Measurements from ENCODE around the gene MORN5.

MORN5 gene

DNA sequence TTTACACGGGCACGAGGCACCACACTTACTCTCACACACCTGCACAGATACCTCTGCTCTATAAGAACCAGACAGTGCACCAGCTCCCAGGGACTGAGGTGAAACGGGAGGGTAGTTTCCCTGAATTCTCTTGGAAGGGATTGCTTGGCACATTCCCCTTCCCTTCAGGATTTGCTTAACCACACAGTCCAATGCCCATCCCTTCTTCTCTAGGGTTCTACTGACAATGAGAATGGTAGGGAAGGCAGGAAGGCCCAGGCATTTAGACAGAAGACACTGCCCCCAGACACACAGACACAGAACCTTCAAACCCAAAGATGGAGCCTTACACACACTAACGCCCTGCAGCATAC lies 69.8 kb downstream of the MORN5 start:
- TF ChIP-seq CTCF (IDR thresholded peaks at IDR 0.05; ENCODE audit: borderline replicate concordance, insufficient read depth, low read depth, low read length) = no peak
- no peak overlapping the region for H3K4me3 ChIP-seq (ENCODE audit: low read depth, low read length)

- no peak for TF ChIP-seq CTCF (IDR thresholded peaks at IDR 0.05; ENCODE audit: borderline replicate concordance, insufficient read depth, low read depth, low read length)
- no peak overlapping the region for H3K4me3 ChIP-seq (ENCODE audit: low read depth, low read length)
Measured at GRCh38 chr9:122232796-122233306, 73.1 kb downstream of the MORN5 start.

DNA sequence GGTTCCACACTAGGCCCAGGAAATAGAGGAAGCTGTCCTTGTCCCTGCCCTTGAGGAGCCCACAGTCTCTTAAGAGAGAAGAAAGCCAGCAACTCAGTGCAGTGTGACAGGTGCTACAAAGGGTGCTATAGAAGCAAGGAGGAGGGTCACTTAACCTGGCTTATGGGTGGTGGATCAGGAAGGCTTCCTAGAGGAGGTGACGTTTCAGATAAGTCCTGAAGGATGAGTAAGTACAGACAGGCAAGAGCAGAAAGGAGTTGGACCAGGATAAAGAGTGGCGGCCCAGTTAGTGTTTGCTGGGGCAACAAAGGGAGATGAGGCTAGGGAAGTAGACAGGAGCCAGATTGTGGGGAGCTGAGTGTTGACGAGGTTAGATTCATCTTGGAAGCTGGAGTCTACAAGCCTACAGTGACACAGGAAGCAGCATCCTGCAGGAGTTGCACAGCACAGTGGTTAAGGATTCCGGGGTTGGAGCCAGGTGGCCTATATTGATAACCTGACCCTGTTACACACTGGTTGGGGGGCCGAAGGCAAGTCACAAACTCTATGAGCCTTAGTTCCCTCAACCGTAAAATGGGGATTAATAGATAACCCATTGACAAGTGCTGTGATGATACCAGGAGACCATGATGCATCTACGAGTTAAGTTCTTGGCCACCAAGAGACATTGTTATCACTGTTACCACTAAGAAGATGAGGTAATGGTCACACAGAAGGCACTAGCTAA lies 74.5 kb downstream of the MORN5 start:
- H3K4me3 ChIP-seq (ENCODE audit: low read depth, low read length) = no peak overlapping the region
- no peak for TF ChIP-seq CTCF (IDR thresholded peaks at IDR 0.05; ENCODE audit: borderline replicate concordance, insufficient read depth, low read depth, low read length)

DNA sequence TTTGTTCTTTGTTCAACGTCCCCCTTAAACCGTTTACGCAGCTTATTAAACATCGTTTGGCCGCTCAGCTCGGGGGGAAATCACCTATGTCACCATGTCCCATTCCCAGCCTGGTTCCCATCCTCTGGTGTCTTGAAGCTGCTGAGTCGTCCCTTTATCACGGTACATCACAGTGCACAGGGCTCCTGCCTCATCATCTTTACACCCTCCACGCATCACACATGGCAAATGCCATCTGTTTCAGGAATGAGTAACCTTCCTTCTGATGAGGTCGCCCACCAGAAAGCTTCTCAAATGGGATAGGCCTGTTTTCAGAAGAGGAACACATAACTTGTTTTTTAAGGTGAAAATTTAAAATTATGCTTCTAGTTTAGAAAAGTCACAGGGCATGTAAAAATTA lies 77.0 kb downstream of the MORN5 start:
- no peak for TF ChIP-seq CTCF (IDR thresholded peaks at IDR 0.05; ENCODE audit: borderline replicate concordance, insufficient read depth, low read depth, low read length)
- H3K4me3 ChIP-seq (ENCODE audit: low read depth, low read length) = no peak overlapping the region

DNA sequence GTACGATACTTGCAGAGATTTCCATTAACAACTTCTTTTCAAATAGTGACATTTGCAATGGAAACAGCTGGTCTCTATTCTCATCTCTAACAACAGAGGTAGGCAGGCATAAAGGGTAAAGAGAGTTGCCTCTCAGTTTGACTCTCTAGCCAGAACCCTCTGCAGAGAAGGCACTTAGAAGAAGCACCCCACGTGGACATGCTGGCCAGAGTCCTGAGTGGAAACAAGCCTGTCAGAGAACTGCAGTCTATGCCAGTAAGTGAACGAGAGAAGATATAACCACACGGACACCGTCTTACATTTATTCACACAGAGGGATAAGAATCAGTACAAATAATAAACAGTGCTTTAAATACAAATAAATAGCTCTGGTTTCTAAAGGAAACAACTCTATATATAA lies 80.0 kb downstream of the MORN5 start:
- TF ChIP-seq CTCF (IDR thresholded peaks at IDR 0.05; ENCODE audit: borderline replicate concordance, insufficient read depth, low read depth, low read length) = no peak

DNA sequence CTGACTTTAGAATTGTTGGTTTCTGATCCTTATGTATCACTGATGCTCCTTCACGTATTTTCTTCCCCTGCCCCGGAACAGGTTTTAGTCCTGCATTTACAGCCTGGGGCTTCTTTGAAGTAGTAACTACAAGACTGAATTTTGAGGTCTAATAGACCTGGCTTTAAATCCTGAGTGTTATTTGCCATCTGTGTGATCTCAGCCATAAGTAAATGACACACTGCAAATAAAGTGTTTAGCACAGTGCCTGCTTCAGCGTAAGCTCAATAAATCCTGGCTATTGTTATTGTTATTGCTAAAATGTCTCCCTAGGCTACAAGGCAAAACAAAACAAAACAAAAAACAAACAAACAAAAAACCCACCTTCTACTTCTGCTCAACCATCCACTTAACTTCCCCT lies 84.6 kb downstream of the MORN5 start:
- no peak overlapping the region for H3K4me3 ChIP-seq (ENCODE audit: low read depth, low read length)
- no peak for TF ChIP-seq CTCF (IDR thresholded peaks at IDR 0.05; ENCODE audit: borderline replicate concordance, insufficient read depth, low read depth, low read length)

More for the DNA sequence above, 80.0 kb downstream of the MORN5 start:
- no peak overlapping the region for H3K4me3 ChIP-seq (ENCODE audit: low read depth, low read length)

- H3K4me3 ChIP-seq (ENCODE audit: low read depth, low read length) = no peak overlapping the region
- TF ChIP-seq CTCF (IDR thresholded peaks at IDR 0.05; ENCODE audit: borderline replicate concordance, insufficient read depth, low read depth, low read length) = no peak
Measured at GRCh38 chr9:122246666-122247065, 87.0 kb downstream of the MORN5 start.

Data from GM12875 (cell line).